HFFc6 (cell line): ENCODE results near the gene CDH16. TPM values are rescaled to one million over a fixed set of nuclear protein-coding genes. Genes with fewer than 3 reads are reported as not detected.

Experiments
- DNase-seq: peaks from one replicate; pipeline ENCODE4 v3.0.0-alpha.2; 2018
- H3K27ac Mint-ChIP-seq: 2 replicates; pipeline ENCODE4 v1.8.0; 2020; ENCODE audit warnings: mild to moderate bottlenecking, mixed read lengths
- H3K27me3 Mint-ChIP-seq: 2 replicates; pipeline ENCODE4 v1.8.0; 2021; ENCODE audit warnings: mild to moderate bottlenecking, moderate library complexity, mixed read lengths; ENCODE audit not compliant: insufficient read depth
- H3K36me3 Mint-ChIP-seq: 2 replicates; pipeline ENCODE4 v1.8.0; 2021; ENCODE audit warnings: low read depth, mixed read lengths
- H3K4me1 Mint-ChIP-seq: 2 replicates; pipeline ENCODE4 v1.8.0; 2020; ENCODE audit warnings: low read depth, mixed read lengths
- H3K4me3 Mint-ChIP-seq: 2 replicates; pipeline ENCODE4 v1.8.0; 2020; ENCODE audit warnings: mild to moderate bottlenecking, moderate library complexity, mixed read lengths
- H3K9me3 Mint-ChIP-seq: 2 replicates; pipeline ENCODE4 v1.8.0; 2020; ENCODE audit warnings: mild to moderate bottlenecking, mixed read lengths
- total RNA-seq, 6 experiments: library from RNA; stranded (reverse); fragmentation: NEBNext Ultra II Directional; extraction: Animal tissue kit (Norgen Biotek cat#: 25700); gene quantifications; 2 replicates in 1 of 6; 3 replicates in 5 of 6; pipeline ENCODE4 v1.2.3, GENCODE V29; 2021
- TF ChIP-seq, protein P1 (sequence below): fragments of 200-600 bp; sonication (generic); IDR thresholded peaks from 2 replicates; pipeline ENCODE4 v1.5.0; 2021; ENCODE audit warnings: antibody characterized with exemption, mild to moderate bottlenecking

Gene CDH16
- total RNA-seq, 6 experiments from 2014 or later: 0.09 TPM; not detected in 5

DNA sequence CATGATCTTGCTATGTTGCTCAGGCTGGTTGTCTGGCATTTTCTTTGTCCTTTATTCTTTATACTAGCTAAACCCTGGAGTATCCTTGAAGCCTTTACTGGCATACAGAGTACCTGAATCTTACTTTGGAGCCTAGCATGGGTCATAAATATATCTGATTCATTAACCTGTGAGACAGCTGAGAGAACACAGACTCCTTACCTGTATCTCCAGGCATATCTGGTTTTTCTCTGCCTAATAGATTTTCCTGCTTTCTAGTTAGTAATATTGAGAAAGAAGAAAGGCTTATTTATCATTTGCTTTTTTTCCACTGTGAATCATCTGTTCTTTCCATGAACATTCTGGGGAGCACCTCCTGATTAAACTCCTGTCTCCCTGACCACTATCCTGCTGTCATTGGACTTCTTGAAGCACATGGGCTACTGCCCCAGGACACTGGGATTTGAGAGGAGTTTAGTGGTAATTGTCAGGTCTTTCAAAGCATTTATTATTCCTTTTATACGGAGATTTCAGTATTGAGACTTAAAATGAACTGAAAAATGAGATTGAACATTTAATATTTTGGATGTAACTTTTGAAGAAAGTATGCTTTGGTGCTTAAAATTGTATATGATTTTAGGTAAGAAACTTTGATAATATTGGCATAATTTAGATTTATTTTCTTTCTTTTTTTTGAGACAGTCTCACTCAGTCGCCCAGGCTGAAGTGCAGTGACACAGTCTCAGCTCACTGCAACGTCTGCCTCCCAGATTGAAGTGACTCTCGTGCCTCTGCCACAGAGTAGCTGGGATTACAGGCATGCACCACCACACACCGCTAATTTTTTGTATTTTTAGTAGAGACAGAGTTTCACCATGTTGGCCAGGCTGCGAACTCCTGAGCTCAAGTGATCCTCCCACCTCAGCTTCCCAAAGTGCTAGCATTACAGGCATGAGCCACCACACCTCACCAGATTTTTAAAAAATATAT lies 29.8 kb downstream of the CDH16 start:
- H3K4me3 Mint-ChIP-seq: no peak overlapping the region
- TF ChIP-seq, protein P1, sequence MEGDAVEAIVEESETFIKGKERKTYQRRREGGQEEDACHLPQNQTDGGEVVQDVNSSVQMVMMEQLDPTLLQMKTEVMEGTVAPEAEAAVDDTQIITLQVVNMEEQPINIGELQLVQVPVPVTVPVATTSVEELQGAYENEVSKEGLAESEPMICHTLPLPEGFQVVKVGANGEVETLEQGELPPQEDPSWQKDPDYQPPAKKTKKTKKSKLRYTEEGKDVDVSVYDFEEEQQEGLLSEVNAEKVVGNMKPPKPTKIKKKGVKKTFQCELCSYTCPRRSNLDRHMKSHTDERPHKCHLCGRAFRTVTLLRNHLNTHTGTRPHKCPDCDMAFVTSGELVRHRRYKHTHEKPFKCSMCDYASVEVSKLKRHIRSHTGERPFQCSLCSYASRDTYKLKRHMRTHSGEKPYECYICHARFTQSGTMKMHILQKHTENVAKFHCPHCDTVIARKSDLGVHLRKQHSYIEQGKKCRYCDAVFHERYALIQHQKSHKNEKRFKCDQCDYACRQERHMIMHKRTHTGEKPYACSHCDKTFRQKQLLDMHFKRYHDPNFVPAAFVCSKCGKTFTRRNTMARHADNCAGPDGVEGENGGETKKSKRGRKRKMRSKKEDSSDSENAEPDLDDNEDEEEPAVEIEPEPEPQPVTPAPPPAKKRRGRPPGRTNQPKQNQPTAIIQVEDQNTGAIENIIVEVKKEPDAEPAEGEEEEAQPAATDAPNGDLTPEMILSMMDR: no peak
- no peak for DNase-seq
- H3K4me1 Mint-ChIP-seq: peaks cover 38% of the 10 kb centered on the region
- no peaks in the 10 kb centered on the region; the same call in 1 of the 2 replicates for H3K27me3 Mint-ChIP-seq
- no peaks in the 10 kb centered on the region for H3K9me3 Mint-ChIP-seq
- H3K27ac Mint-ChIP-seq: no peak overlapping the region
- H3K36me3 Mint-ChIP-seq: peaks cover 16% of the 10 kb centered on the region; the same call in 1 of the 2 replicates

DNA sequence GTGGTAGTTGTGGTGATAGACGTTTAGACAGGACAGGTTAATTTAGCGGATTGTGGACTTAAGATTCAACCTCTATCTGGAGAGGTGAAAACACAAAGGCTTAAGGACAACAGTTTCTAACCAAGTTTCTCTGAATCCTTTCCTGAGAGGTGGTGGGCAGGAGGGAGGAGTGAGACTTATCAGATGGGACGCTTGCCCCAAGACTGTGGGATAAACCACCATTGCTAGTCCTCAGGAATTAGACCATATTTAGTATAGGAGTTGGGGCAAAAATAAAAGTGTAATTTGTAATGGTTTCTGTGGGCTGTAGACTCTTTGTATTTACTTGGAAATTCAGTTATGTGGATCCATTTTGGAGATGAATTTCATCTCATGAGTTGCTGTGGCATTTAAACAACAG lies 31.8 kb downstream of the CDH16 start:
- TF ChIP-seq, protein P1: no peak
- no peak for DNase-seq
- Mint-ChIP-seq H3K27me3 (no peaks in the 10 kb centered on the region; the same call in 1 of the 2 replicates), H3K9me3 (no peaks in the 10 kb centered on the region), H3K36me3 (peaks cover 16% of the 10 kb centered on the region; the same call in 1 of the 2 replicates), H3K4me3 (peak overlapping the region; percentile 32; the same call in 1 of the 2 replicates), H3K27ac (peak overlapping the region; percentile 29), H3K4me1 (peaks cover 47% of the 10 kb centered on the region)

DNA sequence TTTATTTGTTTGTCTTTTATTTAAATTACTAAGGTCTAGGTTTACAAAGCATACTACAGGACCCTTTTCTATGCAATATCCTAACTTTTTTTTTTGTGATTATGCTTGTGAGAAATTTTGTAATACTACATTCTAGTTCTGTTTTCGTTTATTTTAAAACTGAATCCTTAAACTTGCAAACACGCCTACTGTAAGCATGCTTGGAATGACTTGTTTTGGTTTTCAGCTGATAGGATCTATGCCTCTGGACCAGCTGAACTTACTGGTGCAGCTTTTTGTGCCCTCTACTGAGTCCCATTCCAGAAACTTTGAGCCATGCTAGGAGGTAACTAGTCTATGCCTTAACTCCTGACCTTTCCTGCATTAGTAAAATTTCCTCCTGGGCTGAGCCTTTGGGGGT lies 32.4 kb downstream of the CDH16 start:
- Mint-ChIP-seq H3K9me3 (no peaks in the 10 kb centered on the region), H3K27me3 (no peaks in the 10 kb centered on the region; the same call in 1 of the 2 replicates), H3K27ac (peak overlapping the region; percentile 31), H3K4me3 (peak overlapping the region; percentile 32), H3K36me3 (peaks cover 16% of the 10 kb centered on the region; the same call in 1 of the 2 replicates), H3K4me1 (peaks cover 50% of the 10 kb centered on the region)
- TF ChIP-seq, protein P1: no peak
- peak; percentile 42 for DNase-seq

DNA sequence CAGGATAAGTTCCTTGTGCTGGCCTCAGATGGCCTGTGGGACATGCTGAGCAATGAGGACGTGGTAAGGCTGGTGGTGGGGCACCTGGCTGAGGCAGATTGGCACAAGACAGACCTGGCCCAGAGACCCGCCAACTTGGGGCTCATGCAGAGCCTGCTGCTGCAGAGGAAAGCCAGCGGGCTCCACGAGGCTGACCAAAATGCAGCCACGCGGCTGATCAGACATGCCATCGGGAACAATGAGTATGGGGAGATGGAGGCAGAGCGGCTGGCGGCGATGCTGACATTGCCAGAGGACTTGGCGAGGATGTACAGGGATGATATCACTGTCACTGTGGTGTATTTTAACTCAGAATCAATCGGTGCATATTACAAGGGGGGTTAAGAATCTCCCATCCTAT lies 33.2 kb downstream of the CDH16 start:
- peak overlapping the region; percentile 31 for H3K27ac Mint-ChIP-seq
- H3K36me3 Mint-ChIP-seq: peaks cover 16% of the 10 kb centered on the region; the same call in 1 of the 2 replicates
- TF ChIP-seq, protein P1: no peak
- H3K27me3 Mint-ChIP-seq: no peaks in the 10 kb centered on the region
- no peak for DNase-seq
- peak overlapping the region; percentile 32 for H3K4me3 Mint-ChIP-seq
- no peaks in the 10 kb centered on the region for H3K9me3 Mint-ChIP-seq
- peaks cover 50% of the 10 kb centered on the region for H3K4me1 Mint-ChIP-seq

DNA sequence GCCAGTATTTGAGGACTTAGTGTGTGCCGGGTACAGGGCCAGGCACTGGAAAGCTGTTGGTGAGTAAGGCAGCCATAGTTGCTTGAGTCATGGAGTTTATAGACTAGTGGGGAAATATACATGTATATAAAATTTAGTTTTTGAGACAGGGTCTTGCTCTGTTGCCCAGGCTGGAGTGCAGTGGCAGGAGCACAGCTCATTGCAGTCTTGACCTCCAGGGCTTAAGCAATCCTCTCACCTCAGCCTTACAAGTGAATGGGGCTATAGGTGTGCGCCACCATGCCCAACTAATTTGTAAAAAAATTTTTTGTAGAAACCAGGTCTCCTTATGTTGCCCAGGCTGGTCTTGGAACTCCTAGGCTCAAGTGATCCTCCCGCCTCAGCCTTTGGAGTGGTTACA lies 36.0 kb downstream of the CDH16 start:
- Mint-ChIP-seq H3K36me3 (peaks cover 11% of the 10 kb centered on the region; the same call in 1 of the 2 replicates), H3K27me3 (no peaks in the 10 kb centered on the region), H3K9me3 (no peaks in the 10 kb centered on the region), H3K27ac (no peak overlapping the region), H3K4me3 (no peak overlapping the region), H3K4me1 (peaks cover 59% of the 10 kb centered on the region)
- DNase-seq: no peak
- TF ChIP-seq, protein P1: no peak
